ENCODE measurements around the gene TAX1BP3.

Gene TAX1BP3

DNA sequence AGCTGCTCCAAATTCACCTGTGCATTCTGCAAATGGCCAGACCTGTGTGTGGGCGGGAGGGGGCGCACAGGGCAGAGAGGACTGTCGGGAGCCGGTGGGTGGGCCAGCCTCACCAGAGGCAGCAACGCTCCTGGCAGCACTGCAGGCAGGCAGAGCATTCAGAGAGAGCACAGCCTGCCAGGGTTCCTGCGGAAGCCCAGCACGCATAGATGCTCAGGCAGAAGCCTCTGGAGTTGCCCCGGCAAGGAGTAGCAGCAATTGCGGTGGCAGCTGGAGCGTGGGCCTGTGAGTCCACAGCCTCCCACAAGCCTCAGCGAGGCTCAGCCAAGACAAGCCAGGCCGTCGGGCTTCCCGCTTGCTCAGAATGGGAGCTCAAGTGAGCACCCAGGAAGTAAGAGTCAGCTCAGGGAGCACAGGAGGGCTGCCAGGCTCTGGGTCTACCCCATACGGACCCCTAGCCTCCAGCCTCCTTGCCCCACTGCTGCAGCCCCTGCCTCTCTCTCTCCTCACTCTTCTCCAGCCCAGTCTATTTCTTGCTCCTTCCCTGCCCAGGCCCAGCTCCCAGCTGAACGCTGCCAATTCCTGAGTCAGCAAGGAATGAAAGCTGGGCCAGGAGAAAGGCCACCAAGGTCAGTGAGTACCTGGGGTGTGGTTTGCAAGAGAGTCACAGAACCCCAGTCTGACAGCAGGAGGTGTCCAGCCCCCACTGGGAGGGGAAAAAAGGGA, 9.9 kb upstream of the TAX1BP3 start:
- DNase-seq (ENCODE audit: insufficient read length, low spot score) = no peak
- FAIRE-seq = no peak
- TF ChIP-seq, protein P1, sequence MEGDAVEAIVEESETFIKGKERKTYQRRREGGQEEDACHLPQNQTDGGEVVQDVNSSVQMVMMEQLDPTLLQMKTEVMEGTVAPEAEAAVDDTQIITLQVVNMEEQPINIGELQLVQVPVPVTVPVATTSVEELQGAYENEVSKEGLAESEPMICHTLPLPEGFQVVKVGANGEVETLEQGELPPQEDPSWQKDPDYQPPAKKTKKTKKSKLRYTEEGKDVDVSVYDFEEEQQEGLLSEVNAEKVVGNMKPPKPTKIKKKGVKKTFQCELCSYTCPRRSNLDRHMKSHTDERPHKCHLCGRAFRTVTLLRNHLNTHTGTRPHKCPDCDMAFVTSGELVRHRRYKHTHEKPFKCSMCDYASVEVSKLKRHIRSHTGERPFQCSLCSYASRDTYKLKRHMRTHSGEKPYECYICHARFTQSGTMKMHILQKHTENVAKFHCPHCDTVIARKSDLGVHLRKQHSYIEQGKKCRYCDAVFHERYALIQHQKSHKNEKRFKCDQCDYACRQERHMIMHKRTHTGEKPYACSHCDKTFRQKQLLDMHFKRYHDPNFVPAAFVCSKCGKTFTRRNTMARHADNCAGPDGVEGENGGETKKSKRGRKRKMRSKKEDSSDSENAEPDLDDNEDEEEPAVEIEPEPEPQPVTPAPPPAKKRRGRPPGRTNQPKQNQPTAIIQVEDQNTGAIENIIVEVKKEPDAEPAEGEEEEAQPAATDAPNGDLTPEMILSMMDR (IDR thresholded peaks at IDR 0.05; ENCODE audit: insufficient read depth, missing control alignments) = no peak

DNA sequence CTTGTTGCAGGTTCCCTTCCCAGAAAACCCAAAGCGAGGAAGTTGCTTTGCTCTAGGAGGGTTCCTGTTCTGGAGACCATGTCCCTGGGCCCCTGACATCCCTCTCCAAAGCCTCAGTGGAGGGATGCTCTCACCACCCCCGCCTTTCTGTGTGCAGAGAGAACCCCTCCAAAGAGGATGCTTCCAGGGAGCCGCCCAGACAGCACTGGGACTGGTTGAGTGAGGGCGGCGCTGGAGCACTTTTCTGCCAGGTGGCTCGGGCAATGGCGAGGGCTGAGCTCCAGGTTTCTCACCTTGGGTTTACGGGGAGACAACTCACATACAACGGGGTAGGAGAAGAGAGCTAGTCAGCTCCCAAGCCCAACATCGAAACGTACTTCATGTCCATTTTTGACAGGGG, 7.5 kb upstream of the TAX1BP3 start:
- FAIRE-seq (no peak), DNase-seq (ENCODE audit: insufficient read length, low spot score) (no peak)
- TF ChIP-seq, protein P1 (IDR thresholded peaks at IDR 0.05; ENCODE audit: insufficient read depth, missing control alignments) = no peak

DNA sequence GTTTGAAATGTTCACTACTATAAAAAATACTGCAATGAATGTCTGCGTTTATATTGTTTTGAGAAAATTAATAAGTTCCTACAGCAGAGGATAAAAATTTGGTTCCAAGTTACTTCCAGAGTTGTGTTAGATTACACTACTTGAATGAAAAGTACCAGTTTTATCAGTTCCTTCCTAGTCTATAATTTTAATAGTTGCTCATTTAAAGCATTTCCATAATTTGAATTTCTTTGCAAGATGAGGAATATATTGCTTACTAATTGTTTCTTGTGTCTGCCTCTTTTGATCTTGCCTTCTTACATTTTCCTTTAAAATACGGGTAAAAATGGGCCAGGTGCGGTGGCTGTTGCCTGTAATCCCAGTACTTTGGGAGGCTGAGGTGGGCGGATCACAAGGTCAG, 4.2 kb upstream of the TAX1BP3 start:
- TF ChIP-seq, protein P1 (IDR thresholded peaks at IDR 0.05; ENCODE audit: insufficient read depth, missing control alignments) = no peak
- FAIRE-seq = no peak
- no peak for DNase-seq (ENCODE audit: insufficient read length, low spot score)

DNA sequence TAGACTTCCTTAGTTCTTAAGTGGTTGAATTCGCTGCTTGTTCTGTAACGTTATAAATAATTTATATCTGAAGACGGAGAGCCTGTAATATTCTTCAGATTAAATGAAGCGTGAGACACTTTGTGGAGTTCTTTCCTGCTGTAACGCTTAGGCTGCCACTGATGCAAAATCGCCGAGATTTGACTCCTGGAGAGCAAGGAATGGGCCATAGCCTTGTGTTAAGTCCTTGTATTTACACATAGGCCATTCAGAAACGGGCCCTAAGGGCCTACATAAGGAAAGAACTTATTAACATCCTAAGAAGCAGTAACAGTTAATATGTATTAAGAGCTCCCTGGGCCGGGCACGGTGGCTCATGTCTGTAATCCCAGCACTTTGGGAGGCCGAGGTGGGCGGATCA, 1.2 kb upstream of the TAX1BP3 start:
- FAIRE-seq (no peak), DNase-seq (ENCODE audit: insufficient read length, low spot score) (no peak)
- TF ChIP-seq, protein P1 (IDR thresholded peaks at IDR 0.05; ENCODE audit: insufficient read depth, missing control alignments) = no peak

DNA sequence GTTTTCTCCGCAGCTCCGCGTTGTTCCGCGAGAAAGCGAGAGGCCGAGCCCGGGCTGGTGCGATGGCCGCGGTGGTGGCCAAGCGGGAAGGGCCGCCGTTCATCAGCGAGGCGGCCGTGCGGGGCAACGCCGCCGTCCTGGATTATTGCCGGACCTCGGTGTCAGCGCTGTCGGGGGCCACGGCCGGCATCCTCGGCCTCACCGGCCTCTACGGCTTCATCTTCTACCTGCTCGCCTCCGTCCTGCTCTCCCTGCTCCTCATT, 638 bp upstream of the TAX1BP3 start:
- DNase-seq (ENCODE audit: insufficient read length, low spot score) (no peak), FAIRE-seq (no peak)
- TF ChIP-seq, protein P1 (IDR thresholded peaks at IDR 0.05; ENCODE audit: insufficient read depth, missing control alignments) = no peak

DNA sequence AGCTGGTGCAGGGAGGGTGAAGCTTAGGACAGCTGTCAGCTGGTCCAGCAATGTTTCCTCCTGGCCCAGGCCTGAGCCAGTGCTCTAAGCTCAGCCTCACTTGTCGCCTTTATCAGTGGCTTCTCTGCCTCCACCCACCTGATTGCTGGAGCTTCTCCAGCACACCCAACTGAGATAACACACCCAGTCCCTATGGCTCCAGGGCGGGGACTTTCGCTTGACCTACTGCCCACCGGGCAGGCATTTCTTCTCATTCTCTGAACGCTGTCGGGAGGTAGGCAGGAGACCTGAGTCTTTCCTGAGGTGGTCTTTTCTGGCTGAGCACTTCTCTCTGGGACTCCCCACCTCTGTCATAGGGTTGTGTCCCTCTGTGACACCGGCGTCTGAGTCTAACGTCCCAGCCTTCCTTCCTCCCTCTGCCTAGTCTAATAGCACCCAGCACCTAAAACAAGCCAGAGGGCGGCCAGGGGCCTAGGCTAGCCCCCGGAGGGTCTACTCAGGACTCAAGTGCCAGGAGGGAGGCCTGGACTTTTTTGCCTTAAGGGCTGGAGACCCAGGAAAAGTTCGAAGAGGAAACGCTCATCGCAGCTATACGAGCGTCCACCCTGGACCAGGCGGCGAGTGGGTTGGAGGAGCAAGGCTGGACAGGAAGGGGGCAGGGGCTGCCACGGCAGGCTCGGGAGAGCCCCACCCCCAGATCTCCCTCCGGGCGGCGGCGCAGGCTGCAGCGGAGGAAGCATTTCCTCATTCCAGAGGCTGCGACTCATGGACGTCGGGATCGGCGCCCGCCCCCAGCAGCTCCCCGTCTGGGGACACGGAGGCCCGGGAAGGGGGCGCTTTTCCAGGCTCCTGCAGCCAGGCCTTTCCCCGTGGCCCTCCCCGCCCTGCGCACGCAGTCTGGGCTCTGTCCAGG, 756 bp downstream of the TAX1BP3 start:
- DNase-seq (ENCODE audit: insufficient read length, low spot score) (no peak), FAIRE-seq (no peak)
- TF ChIP-seq, protein P1 (IDR thresholded peaks at IDR 0.05; ENCODE audit: insufficient read depth, missing control alignments) = no peak

DNA sequence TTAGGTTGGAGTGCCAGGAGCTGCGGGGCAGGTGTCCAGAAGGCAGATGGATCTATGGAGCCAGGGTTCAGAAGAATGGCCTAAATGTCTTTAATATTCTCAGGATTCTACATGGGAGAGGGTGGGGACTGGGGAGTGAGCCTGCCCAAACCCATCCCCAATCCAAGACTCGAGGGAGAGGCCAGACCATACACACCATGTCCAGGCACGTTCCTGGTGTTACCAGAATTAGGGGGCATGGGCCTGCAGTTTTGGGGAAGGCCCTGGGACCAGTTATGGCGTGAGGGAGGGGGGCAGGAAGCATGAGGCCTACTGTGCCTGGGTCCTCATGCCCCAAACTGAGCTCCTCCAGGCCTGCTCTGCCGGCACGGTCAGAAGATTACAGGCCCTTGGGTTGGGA, 1.9 kb downstream of the TAX1BP3 start:
- FAIRE-seq (no peak), DNase-seq (ENCODE audit: insufficient read length, low spot score) (no peak)
- TF ChIP-seq, protein P1 (IDR thresholded peaks at IDR 0.05; ENCODE audit: insufficient read depth, missing control alignments) = no peak
